Tibial artery (tissue), 4 donors: ENCODE measurements around the gene CEP63.

ENCODE experiments used
- DNase-seq, 2 donors: peaks; one replicate each; pipeline ENCODE4 v3.0.0-alpha.2; 2019
- H3K27ac ChIP-seq, 2 donors: fragments of 200-600 bp; sonication (generic) in 1 of 2; 1 replicate in 1 of 2; 2 replicates in 1 of 2; pipeline ENCODE4 v1.5.1; 2018 to 2019; ENCODE audit warnings: mild to moderate bottlenecking in 1 of 2
- H3K27me3 ChIP-seq, 2 donors: fragments of 200-600 bp; sonication (generic) in 1 of 2; one replicate each; pipeline versions ENCODE4 v1.5.1 to v1.6.0; 2016 to 2019
- H3K36me3 ChIP-seq, 3 donors: fragments of 200-600 bp; sonication (generic) in 2 of 3; one replicate each; pipeline ENCODE4 v1.5.1; 2016 to 2019; ENCODE audit warnings: mild to moderate bottlenecking in 2 of 3
- H3K4me1 ChIP-seq, 4 donors: fragments of 200-600 bp; sonication (generic) in 2 of 4; 1 replicate in 3 of 4; 2 replicates in 1 of 4; pipeline ENCODE4 v1.5.1; 2016 to 2019
- H3K4me3 ChIP-seq, 2 donors: fragments of 200-600 bp; sonication (generic) in 1 of 2; 1 replicate in 1 of 2; 2 replicates in 1 of 2; pipeline ENCODE4 v1.5.1; 2018 to 2019; ENCODE audit warnings: mild to moderate bottlenecking in 2 of 2
- H3K9me3 ChIP-seq, 3 donors: fragments of 200-600 bp; sonication (generic) in 1 of 3; one replicate each; pipeline ENCODE4 v1.5.1; 2016 to 2019
- CTCF ChIP-seq, 2 experiments: fragments of 200-600 bp in 1 of 2; fragments of 450-650 bp in 1 of 2; IDR thresholded peaks; one replicate each; pipeline ENCODE4 v1.5.1; 2017 to 2019; ENCODE audit warnings: antibody characterized with exemption in 2 of 2, mild to moderate bottlenecking in 1 of 2, moderate library complexity in 1 of 2
- intact Hi-C: fragments of 100-400 bp; cut with DNase I; formaldehyde crosslinking; loops from one replicate; pipeline ENCODE4 v1.15.0; 2023; ENCODE audit warnings: low total_unique reads

The CEP63 gene

DNA sequence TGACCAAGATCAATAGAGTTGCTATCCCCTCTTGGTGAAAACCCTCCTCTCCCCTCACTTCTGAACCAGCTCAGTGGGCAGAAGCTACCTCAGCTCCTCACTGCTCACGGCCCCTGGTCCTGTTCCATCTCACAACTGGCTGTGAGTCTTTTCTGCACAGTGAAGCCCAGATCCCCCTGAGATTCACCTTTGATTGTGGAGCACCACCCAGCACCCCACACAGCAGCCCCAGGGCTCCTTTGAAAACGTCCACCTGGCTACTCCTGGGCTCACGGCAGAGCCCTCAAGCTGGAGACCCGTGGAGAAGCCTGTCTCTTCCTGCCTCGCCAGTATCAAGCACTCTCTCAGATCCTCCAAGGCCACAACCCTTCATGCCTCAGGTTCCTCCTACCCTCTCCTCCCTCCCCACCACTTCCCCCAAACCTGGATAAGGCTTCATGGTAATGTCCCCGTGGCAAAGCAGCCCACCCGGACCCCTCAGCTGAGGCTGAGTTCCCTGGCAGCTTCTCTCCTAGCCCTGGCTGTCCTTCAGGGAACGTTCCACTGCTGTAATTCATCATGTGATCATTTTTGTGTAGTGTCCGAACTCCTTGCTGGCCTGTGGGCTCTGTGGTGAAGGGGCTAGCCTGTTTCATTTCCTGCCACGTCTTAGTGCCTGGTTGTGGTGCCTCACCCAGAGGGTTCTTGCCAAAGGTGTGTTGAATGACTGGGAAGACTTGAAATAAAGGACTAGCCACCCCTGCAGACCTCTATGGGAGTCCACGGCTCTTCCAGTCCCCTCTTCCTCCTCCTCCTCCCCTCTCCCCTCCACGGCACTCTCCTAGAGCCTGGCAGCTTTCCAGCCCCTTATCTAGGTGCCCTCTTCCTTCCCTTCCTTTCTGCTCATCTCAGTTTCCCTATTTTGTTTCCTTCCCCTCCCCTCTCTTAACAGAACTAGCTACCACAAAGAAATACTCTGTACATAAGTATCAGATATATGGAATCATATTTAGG, 120.5 kb downstream of the CEP63 start:
- H3K36me3 ChIP-seq = peaks cover 0 to 8% (median 0%) of the 10 kb centered on the region in 3 donors
- H3K4me1 ChIP-seq = no peaks in the 10 kb centered on the region
- no peak for TF ChIP-seq CTCF (IDR thresholded peaks at IDR 0.05)
- intact Hi-C loops = loop anchor here (5.0 to 10.0 kb wide), 2 partner anchors 168 to 1286 kb away; no protein-coding TSS in a partner anchor
- no peaks in the 10 kb centered on the region for H3K27me3 ChIP-seq
- H3K27ac ChIP-seq = no peak overlapping the region
- DNase-seq = no peak
- H3K9me3 ChIP-seq = no peaks in the 10 kb centered on the region
- H3K4me3 ChIP-seq = no peak overlapping the region

GRCh38 chr3:134607054-134608022, 121.5 kb downstream of the CEP63 start:
- no peaks in the 10 kb centered on the region for H3K9me3 ChIP-seq
- TF ChIP-seq CTCF (IDR thresholded peaks at IDR 0.05) = no peak
- H3K4me3 ChIP-seq = no peak overlapping the region
- H3K4me1 ChIP-seq = no peaks in the 10 kb centered on the region
- H3K27me3 ChIP-seq = no peaks in the 10 kb centered on the region
- intact Hi-C loops = loop anchor here (5.0 to 10.0 kb wide), 2 partner anchors 167 to 1285 kb away; no protein-coding TSS in a partner anchor
- no peak overlapping the region for H3K27ac ChIP-seq
- no peak for DNase-seq
- H3K36me3 ChIP-seq = peaks cover 0 to 8% (median 0%) of the 10 kb centered on the region in 3 donors

DNA sequence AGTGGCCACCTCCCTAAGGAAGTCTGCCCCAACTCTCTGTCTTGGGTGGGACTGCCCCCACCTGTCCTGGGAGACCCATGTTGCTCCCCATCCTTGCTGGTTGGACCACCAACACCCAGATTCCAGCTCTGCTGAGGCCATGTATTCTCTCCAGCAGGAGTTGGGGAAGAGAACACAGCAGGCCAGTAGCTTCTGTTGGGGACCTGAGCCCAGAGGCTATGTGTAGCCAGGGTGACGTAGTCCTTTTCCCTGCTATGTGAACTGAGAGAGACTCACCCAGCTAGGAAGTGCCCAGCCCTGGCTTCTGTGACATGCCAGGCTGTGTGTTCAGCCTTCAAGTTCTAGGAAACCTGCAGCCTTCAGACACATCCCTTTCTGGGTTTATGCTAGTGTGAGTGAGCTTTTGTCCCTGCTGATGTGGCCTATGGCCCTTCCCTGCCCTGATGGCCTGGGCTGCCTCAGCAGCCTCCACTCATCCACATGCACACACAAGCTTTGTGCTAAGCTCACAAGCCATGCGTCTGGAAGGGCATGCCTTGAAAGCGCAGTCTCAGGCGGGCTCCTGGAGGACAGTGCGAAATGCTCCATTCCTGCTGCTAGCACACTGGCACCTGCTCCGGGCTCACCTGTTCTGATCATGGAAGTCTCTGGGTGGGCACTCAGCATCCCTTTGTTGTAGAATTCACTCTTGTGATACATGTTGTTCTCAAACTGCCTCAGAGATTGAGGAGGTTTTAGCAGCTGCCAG, 122.3 kb downstream of the CEP63 start:
- no peak for DNase-seq
- H3K9me3 ChIP-seq = no peaks in the 10 kb centered on the region
- H3K27me3 ChIP-seq = no peaks in the 10 kb centered on the region
- H3K4me1 ChIP-seq = no peaks in the 10 kb centered on the region
- peaks cover 0 to 8% (median 0%) of the 10 kb centered on the region in 3 donors for H3K36me3 ChIP-seq
- intact Hi-C loops = loop anchor here (5.0 to 10.0 kb wide), 2 partner anchors 167 to 1284 kb away; no protein-coding TSS in a partner anchor
- no peak overlapping the region for H3K4me3 ChIP-seq
- H3K27ac ChIP-seq = no peak overlapping the region
- TF ChIP-seq CTCF (IDR thresholded peaks at IDR 0.05) = no peak

- DNase-seq = no peak
- Histone ChIP-seq H3K4me3 (no peak overlapping the region), H3K27ac (no peak overlapping the region), H3K36me3 (peaks cover 0 to 5% (median 0%) of the 10 kb centered on the region in 3 donors), H3K27me3 (no peaks in the 10 kb centered on the region), H3K9me3 (no peaks in the 10 kb centered on the region), H3K4me1 (no peaks in the 10 kb centered on the region)
- intact Hi-C loops = loop anchor here (5.0 to 10.0 kb wide), 2 partner anchors 166 to 1283 kb away; no protein-coding TSS in a partner anchor
- no peak for TF ChIP-seq CTCF (IDR thresholded peaks at IDR 0.05)
Observed at GRCh38 chr3:134608771-134609435, 123.0 kb downstream of the CEP63 start.
